Stimulated activated naive B cell treated with anti-CD40 and anti-IgM and Interleukin-4, amounts not matched to agents 10 μg/mL and 1 μg/mL and 100 μg/mL, for 72 hours (primary cell): ENCODE data around the gene AZU1.

Experiments
- ATAC-seq, 2 donors: fragments of 150-1000 bp; cut with Tn5 transposase; replicated peaks; 2 replicates each; pipeline ENCODE4 v1.10.0; 2021; ENCODE audit warnings: moderate library complexity in 1 of 2
- DNase-seq: peaks from one replicate; pipeline ENCODE4 v3.0.0; 2021
- H3K27ac Mint-ChIP-seq: one replicate; pipeline ENCODE4 v1.8.0; 2022; ENCODE audit warnings: mild to moderate bottlenecking, mixed read lengths
- H3K27me3 Mint-ChIP-seq, 2 donors: one replicate each; pipeline ENCODE4 v1.8.0; 2022; ENCODE audit warnings: mixed read lengths in 2 of 2
- H3K36me3 Mint-ChIP-seq, 2 donors: one replicate each; pipeline ENCODE4 v1.8.0; 2022; ENCODE audit warnings: mixed read lengths in 2 of 2, mild to moderate bottlenecking in 1 of 2
- H3K4me1 Mint-ChIP-seq, 2 donors: one replicate each; pipeline ENCODE4 v1.8.0; 2022; ENCODE audit warnings: mixed read lengths in 2 of 2, mild to moderate bottlenecking in 1 of 2
- H3K4me3 Mint-ChIP-seq, 2 donors: one replicate each; pipeline ENCODE4 v1.8.0; 2022; ENCODE audit warnings: mild to moderate bottlenecking in 2 of 2, mixed read lengths in 2 of 2, moderate library complexity in 1 of 2
- H3K9me3 Mint-ChIP-seq, 2 donors: one replicate each; pipeline ENCODE4 v1.8.0; 2022; ENCODE audit warnings: mixed read lengths in 2 of 2, mild to moderate bottlenecking in 1 of 2

AZU1 gene

GRCh38 chr19:802498-803098 is 25.0 kb upstream of the AZU1 start:
- DNase-seq (no peak), ATAC-seq (no peak)
- no peak overlapping the region for H3K4me3 Mint-ChIP-seq
- H3K4me1 Mint-ChIP-seq, result peaks cover 28 to 61% of the 10 kb centered on the region in 2 donors
- H3K36me3 Mint-ChIP-seq, result peaks cover 60 to 61% of the 10 kb centered on the region in 2 donors
- H3K27me3 Mint-ChIP-seq, result no peaks in the 10 kb centered on the region
- H3K27ac Mint-ChIP-seq, result peak overlapping the region; percentile 84
- no peaks in the 10 kb centered on the region for H3K9me3 Mint-ChIP-seq

DNA sequence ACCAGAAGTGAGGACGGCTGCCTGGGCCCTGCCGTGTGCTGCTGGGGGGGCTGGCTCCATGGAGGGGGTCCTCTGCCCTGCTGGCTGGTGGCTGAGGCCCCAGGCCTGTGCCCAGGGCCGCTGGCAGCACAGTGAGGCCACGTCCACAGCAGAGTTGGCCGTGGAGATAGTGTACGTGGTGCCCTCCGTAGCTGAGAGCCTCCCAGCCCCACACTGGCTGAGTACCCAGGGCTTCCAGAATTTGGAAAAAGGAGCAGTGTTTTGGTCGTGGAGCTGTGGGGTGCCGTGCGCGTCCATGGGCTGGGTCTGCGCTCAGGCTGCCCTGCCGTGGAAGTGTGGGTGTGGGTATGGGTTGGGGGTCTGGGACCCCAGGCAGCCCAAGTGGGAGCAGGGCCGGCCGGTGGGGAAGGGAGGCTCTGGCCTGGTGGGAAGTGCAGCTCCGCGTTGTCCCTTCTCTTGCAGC is 24.5 kb upstream of the AZU1 start:
- ATAC-seq, result no peak
- DNase-seq, result no peak
- Mint-ChIP-seq H3K4me3 (peak overlapping the region in 1 of 2 donors; percentile 41), H3K4me1 (peaks cover 32 to 66% of the 10 kb centered on the region in 2 donors), H3K36me3 (peaks cover 65 to 66% of the 10 kb centered on the region in 2 donors), H3K27ac (peak overlapping the region; percentile 84), H3K27me3 (no peaks in the 10 kb centered on the region), H3K9me3 (no peaks in the 10 kb centered on the region)

- H3K36me3 Mint-ChIP-seq, result peaks cover 64% of the 10 kb centered on the region in 2 donors
- H3K9me3 Mint-ChIP-seq, result no peaks in the 10 kb centered on the region
- H3K27ac Mint-ChIP-seq, result peak overlapping the region; percentile 20
- H3K27me3 Mint-ChIP-seq, result no peaks in the 10 kb centered on the region
- DNase-seq (no peak), ATAC-seq (no peak)
- H3K4me3 Mint-ChIP-seq, result no peak overlapping the region
- peaks cover 31 to 60% of the 10 kb centered on the region in 2 donors for H3K4me1 Mint-ChIP-seq
Observed at GRCh38 chr19:803686-804418, 23.8 kb upstream of the AZU1 start.

DNA sequence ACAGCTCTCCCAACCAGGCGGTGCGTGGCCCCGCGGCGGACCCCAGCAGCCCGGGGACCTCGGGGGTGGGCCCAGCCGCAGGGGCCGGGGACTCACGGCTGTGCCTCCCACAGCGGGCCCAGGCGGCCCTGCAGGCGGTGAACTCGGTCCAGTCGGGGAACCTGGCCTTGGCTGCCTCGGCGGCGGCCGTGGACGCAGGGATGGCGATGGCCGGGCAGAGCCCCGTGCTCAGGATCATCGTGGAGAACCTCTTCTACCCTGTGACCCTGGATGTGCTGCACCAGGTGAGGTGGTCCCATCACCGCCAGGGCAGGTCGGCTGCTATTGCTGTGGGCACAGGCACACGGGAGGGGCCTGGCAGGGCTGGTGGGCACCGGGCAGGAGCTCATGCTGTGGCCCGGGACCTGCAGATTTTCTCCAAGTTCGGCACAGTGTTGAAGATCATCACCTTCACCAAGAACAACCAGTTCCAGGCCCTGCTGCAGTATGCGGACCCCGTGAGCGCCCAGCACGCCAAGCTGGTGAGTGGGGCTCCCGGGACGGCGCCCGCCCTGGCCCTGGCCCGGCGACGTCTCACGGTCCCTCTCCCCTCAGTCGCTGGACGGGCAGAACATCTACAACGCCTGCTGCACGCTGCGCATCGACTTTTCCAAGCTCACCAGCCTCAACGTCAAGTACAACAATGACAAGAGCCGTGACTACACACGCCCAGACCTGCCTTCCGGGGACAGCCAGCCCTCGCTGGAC is 23.0 kb upstream of the AZU1 start:
- no peak overlapping the region for H3K27ac Mint-ChIP-seq
- no peak overlapping the region for H3K4me3 Mint-ChIP-seq
- ATAC-seq (no peak), DNase-seq (no peak)
- H3K4me1 Mint-ChIP-seq, result peaks cover 27 to 53% of the 10 kb centered on the region in 2 donors
- peaks cover 57 to 60% of the 10 kb centered on the region in 2 donors for H3K36me3 Mint-ChIP-seq
- H3K27me3 Mint-ChIP-seq, result no peaks in the 10 kb centered on the region
- no peaks in the 10 kb centered on the region for H3K9me3 Mint-ChIP-seq

DNA sequence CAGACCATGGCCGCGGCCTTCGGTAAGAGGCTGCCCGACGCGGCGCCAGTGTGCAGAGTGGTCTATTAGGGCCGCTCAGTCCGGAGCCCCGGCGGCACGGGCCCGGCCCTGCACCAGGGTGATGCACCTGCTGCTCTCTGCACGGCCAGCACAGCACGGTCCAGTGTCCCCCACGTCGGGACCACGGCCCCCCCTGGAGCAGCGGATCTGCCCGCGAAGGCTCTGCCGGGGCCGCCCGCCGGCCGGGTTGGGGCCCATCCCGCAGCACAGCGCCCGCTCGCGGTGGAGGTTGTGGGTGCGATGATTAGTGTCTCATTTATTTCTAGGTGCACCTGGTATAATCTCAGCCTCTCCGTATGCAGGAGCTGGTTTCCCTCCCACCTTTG is 22.5 kb upstream of the AZU1 start:
- peaks cover 23 to 47% of the 10 kb centered on the region in 2 donors for H3K4me1 Mint-ChIP-seq
- no peaks in the 10 kb centered on the region for H3K27me3 Mint-ChIP-seq
- no peak overlapping the region for H3K27ac Mint-ChIP-seq
- DNase-seq, result no peak
- no peak for ATAC-seq
- no peak overlapping the region for H3K4me3 Mint-ChIP-seq
- H3K36me3 Mint-ChIP-seq, result peaks cover 57 to 60% of the 10 kb centered on the region in 2 donors
- H3K9me3 Mint-ChIP-seq, result no peaks in the 10 kb centered on the region

DNA sequence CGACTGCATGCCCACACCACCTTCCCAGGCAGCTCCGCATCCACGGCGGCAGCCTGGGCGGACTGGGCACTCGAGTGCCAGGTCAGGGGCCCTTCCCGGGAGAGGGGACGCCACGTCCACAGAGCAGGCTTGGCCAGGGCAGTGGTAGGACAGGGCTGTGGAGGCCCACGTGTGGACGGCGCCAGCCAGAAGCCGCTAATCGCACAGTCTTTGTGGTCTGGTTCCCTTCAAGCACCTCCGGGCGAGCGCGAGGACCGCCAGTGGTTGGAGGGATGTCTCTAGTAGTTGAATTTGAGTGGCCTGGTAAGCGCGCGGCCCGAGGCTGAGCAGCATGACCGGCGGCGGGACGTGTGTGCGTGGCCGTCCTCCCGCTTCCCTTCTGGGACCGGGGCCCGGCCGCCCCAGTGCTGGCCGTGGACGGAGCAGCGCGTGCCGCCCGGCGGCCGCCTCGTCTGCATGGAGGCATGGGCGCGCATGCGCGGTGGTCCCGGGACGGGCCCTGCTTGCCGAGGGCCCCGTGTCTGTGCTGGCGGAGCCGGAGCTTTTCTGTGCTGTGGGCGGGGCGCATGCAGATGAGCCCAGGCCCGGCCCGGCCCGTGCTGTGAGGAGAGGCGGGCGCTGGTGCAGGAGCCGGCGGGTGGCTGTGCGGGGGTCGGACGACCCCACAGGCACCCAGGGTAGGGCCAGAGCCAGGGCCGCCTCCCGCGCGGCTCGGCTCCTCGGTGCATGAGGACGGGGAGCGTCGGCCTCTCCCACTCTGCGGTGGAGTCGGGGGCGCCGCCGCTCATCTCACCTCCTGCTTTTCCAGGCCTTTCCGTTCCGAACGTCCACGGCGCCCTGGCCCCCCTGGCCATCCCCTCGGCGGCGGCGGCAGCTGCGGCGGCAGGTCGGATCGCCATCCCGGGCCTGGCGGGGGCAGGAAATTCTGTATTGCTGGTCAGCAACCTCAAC is 21.8 kb upstream of the AZU1 start:
- Mint-ChIP-seq H3K4me3 (no peak overlapping the region), H3K27ac (no peak overlapping the region), H3K36me3 (peaks cover 58 to 60% of the 10 kb centered on the region in 2 donors), H3K4me1 (peaks cover 18 to 40% of the 10 kb centered on the region in 2 donors), H3K9me3 (no peaks in the 10 kb centered on the region), H3K27me3 (no peaks in the 10 kb centered on the region)
- no peak for DNase-seq
- ATAC-seq, result no peak

- no peak for ATAC-seq
- H3K36me3 Mint-ChIP-seq, result peaks cover 56 to 61% of the 10 kb centered on the region in 2 donors
- H3K4me1 Mint-ChIP-seq, result peaks cover 14 to 31% of the 10 kb centered on the region in 2 donors
- no peak overlapping the region for H3K4me3 Mint-ChIP-seq
- no peak for DNase-seq
- H3K27ac Mint-ChIP-seq, result peak overlapping the region; percentile 77
- no peaks in the 10 kb centered on the region for H3K27me3 Mint-ChIP-seq
- H3K9me3 Mint-ChIP-seq, result no peaks in the 10 kb centered on the region
Observed at GRCh38 chr19:806815-807421, 20.7 kb upstream of the AZU1 start.

GRCh38 chr19:807627-808422 is 19.8 kb upstream of the AZU1 start:
- peak overlapping the region in 1 of 2 donors; percentile 29 for H3K4me3 Mint-ChIP-seq
- H3K27me3 Mint-ChIP-seq, result no peaks in the 10 kb centered on the region
- H3K36me3 Mint-ChIP-seq, result peaks cover 50 to 57% of the 10 kb centered on the region in 2 donors

DNA sequence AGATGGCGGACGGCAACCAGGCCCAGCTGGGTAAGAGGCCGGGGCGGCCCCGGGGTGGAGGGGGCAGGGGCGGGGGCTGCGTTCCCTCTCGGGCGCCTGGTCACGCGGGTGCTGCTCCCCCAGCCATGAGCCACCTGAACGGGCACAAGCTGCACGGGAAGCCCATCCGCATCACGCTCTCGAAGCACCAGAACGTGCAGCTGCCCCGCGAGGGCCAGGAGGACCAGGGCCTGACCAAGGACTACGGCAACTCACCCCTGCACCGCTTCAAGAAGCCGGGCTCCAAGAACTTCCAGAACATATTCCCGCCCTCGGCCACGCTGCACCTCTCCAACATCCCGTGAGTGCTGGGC is 19.2 kb upstream of the AZU1 start:
- peaks cover 7 to 17% of the 10 kb centered on the region in 2 donors for H3K4me1 Mint-ChIP-seq
- no peak overlapping the region for H3K4me3 Mint-ChIP-seq
- peaks cover 46 to 54% of the 10 kb centered on the region in 2 donors for H3K36me3 Mint-ChIP-seq
- DNase-seq (no peak), ATAC-seq (no peak)
- no peak overlapping the region for H3K27ac Mint-ChIP-seq
- H3K27me3 Mint-ChIP-seq, result no peaks in the 10 kb centered on the region
- no peaks in the 10 kb centered on the region for H3K9me3 Mint-ChIP-seq

More at GRCh38 chr19:807627-808422, 19.8 kb upstream of the AZU1 start:
- ATAC-seq (no peak), DNase-seq (no peak)
- no peaks in the 10 kb centered on the region for H3K9me3 Mint-ChIP-seq
- H3K4me1 Mint-ChIP-seq, result peaks cover 10 to 22% of the 10 kb centered on the region in 2 donors
- H3K27ac Mint-ChIP-seq, result peak overlapping the region; percentile 77

DNA sequence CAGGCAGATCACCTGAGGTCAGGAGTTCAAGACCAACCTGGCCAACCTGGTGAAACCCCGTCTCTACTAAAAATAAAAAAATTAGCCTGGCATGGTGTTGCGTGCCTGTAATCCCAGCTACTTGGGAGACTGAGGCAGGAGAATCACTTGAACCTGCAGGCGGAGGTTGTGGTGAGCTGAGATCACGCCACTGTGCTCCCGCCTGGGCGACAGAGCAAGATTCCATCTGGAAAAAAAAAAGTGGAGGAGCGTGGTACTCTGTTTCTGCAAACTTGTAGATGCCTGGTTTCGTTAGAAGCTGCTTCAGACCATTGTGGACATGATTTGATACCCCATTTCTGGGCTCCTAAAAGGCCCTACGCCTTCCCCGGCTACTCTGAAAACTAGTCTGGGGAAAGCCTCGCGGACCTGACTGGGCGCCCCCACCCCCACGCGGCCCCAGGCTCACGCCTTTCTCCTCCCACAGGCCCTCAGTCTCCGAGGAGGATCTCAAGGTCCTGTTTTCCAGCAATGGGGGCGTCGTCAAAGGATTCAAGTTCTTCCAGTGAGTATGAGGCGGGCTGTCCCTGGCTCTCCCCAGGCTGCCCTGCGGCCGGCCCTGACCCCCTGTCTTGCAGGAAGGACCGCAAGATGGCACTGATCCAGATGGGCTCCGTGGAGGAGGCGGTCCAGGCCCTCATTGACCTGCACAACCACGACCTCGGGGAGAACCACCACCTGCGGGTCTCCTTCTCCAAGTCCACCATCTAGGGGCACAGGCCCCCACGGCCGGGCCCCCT is 17.4 kb upstream of the AZU1 start:
- peak overlapping the region; percentile 65 for H3K27ac Mint-ChIP-seq
- no peak for ATAC-seq
- H3K4me1 Mint-ChIP-seq, result peaks cover 11 to 12% of the 10 kb centered on the region in 2 donors
- no peaks in the 10 kb centered on the region for H3K27me3 Mint-ChIP-seq
- peaks cover 52 to 60% of the 10 kb centered on the region in 2 donors for H3K36me3 Mint-ChIP-seq
- peaks cover 0 to 2% of the 10 kb centered on the region in 2 donors for H3K9me3 Mint-ChIP-seq
- H3K4me3 Mint-ChIP-seq, result no peak overlapping the region
- DNase-seq, result no peak

- DNase-seq, result no peak
- Mint-ChIP-seq H3K27ac (no peak overlapping the region), H3K9me3 (peaks cover 4% of the 10 kb centered on the region in 2 donors), H3K4me1 (peaks cover 12 to 13% of the 10 kb centered on the region in 2 donors), H3K36me3 (peaks cover 53 to 61% of the 10 kb centered on the region in 2 donors), H3K27me3 (no peaks in the 10 kb centered on the region), H3K4me3 (no peak overlapping the region)
- no peak for ATAC-seq
Observed at GRCh38 chr19:810883-811489, 16.7 kb upstream of the AZU1 start.

- Mint-ChIP-seq H3K9me3 (peaks cover 7 to 10% of the 10 kb centered on the region in 2 donors), H3K27me3 (no peaks in the 10 kb centered on the region), H3K4me3 (no peak overlapping the region), H3K27ac (peak overlapping the region; percentile 37), H3K36me3 (peaks cover 57 to 66% of the 10 kb centered on the region in 2 donors), H3K4me1 (peaks cover 12 to 15% of the 10 kb centered on the region in 2 donors)
- DNase-seq, result no peak
- ATAC-seq, result no peak
Observed at GRCh38 chr19:811506-812048, 16.1 kb upstream of the AZU1 start.
